ENCODE results near the gene ORM1.

ORM1 gene

DNA sequence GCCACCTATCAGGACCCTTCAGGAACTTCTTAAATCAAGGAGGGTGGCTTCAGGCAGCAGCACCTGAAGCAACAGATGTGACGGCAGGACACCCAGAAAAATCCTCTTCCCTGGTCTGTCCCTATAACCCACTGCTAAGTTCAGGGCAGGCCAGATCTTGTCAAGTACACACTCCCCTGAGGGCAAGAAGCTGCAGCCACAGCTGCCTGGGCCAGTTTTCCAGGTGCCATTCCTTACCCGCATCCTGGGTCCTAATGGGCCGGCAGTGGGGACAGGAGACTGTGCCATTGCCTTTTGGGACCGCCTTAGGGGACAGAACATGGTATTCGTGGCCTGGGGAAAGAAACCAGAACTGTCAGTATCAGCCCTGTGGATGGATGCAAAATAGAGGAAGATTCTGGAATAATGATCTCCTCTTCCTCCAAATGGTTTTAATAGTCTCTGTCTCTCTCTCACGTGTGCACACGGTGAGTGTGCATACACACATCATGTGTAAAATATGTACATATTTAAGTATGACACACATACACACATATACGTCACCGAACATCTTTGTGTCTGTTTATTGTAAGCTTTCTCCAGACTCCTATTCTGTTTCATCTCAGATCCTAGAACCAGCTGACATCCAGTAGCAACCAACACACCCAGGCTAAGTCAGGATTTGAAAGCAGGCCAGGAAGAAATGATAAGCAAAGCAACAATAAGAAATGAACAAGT lies 20.7 kb downstream of the ORM1 start:
- Histone ChIP-seq H3F3A (ENCODE audit: low read depth) (0 out of 2 replicates have a peak, but pooled peaks cover 4% of the 10 kb centered on the region), H4K20me1 (ENCODE audit: insufficient read depth, low read length, poor library complexity, severe bottlenecking) (peaks cover 6% of the 10 kb centered on the region), H3K4me2 (ENCODE audit: low read depth, low read length, poor library complexity, severe bottlenecking) (no peak overlapping the region), H3K9me3 (ENCODE audit: insufficient read depth, low read depth, low read length) (no peaks in the 10 kb centered on the region), H3K4me1 (ENCODE audit: insufficient read depth, low read length, poor library complexity, severe bottlenecking) (peaks cover 8% of the 10 kb centered on the region), H3K27me3 (ENCODE audit: insufficient read depth, low read length, poor library complexity, severe bottlenecking) (no peaks in the 10 kb centered on the region), H2AFZ (ENCODE audit: low read length) (no peak overlapping the region), H3K9me2 (replicated peaks; ENCODE audit: low read depth, low read length) (no peaks in the 10 kb centered on the region), H3K36me3 (ENCODE audit: insufficient read depth, low read length) (peaks cover 92% of the 10 kb centered on the region; the same call in 1 of the 2 replicates), H3K79me2 (ENCODE audit: insufficient read depth, low read length) (no peaks in the 10 kb centered on the region), H3K9ac (ENCODE audit: low read depth, low read length, poor library complexity, severe bottlenecking) (no peak overlapping the region), H3K4me3 (ENCODE audit: low read length, poor library complexity, severe bottlenecking) (no peak overlapping the region)
- TF ChIP-seq, protein P1, sequence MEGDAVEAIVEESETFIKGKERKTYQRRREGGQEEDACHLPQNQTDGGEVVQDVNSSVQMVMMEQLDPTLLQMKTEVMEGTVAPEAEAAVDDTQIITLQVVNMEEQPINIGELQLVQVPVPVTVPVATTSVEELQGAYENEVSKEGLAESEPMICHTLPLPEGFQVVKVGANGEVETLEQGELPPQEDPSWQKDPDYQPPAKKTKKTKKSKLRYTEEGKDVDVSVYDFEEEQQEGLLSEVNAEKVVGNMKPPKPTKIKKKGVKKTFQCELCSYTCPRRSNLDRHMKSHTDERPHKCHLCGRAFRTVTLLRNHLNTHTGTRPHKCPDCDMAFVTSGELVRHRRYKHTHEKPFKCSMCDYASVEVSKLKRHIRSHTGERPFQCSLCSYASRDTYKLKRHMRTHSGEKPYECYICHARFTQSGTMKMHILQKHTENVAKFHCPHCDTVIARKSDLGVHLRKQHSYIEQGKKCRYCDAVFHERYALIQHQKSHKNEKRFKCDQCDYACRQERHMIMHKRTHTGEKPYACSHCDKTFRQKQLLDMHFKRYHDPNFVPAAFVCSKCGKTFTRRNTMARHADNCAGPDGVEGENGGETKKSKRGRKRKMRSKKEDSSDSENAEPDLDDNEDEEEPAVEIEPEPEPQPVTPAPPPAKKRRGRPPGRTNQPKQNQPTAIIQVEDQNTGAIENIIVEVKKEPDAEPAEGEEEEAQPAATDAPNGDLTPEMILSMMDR (conservative IDR thresholded peaks at IDR 0.05; ENCODE audit: low read length), result no peak
- no peak for TF ChIP-seq EZH2phosphoT487 (IDR thresholded peaks at IDR 0.05; ENCODE audit: borderline replicate concordance)

DNA sequence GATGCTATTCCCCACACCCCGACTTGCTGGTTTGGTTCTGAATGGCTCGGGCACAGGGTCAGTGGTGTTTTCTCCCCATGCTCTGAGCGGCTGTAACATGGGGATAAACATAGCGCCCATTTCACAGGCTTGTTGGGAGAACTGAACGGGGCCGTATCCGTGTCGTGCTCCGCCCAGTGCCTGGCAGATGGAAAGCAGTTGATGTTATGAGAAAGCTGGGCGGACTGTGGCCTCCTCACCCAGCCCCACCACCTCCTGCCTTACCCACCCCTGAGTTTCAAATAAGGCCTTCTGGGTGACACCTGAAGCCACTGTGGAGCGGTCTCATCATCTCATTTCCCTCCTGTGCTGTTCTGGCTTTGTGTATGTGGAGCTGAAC lies 21.3 kb downstream of the ORM1 start:
- no peaks in the 10 kb centered on the region for H3K9me3 ChIP-seq (ENCODE audit: insufficient read depth, low read depth, low read length)
- no peak overlapping the region for H3K9ac ChIP-seq (ENCODE audit: low read depth, low read length, poor library complexity, severe bottlenecking)
- H3K4me3 ChIP-seq (ENCODE audit: low read length, poor library complexity, severe bottlenecking), result no peak overlapping the region
- H3F3A ChIP-seq (ENCODE audit: low read depth), result 0 out of 2 replicates have a peak, but pooled peaks cover 4% of the 10 kb centered on the region
- H2AFZ ChIP-seq (ENCODE audit: low read length), result no peak overlapping the region
- no peaks in the 10 kb centered on the region for H3K27me3 ChIP-seq (ENCODE audit: insufficient read depth, low read length, poor library complexity, severe bottlenecking)
- peaks cover 88% of the 10 kb centered on the region; the same call in 1 of the 2 replicates for H3K36me3 ChIP-seq (ENCODE audit: insufficient read depth, low read length)
- H3K9me2 ChIP-seq (replicated peaks; ENCODE audit: low read depth, low read length), result no peaks in the 10 kb centered on the region
- peaks cover 7% of the 10 kb centered on the region for H4K20me1 ChIP-seq (ENCODE audit: insufficient read depth, low read length, poor library complexity, severe bottlenecking)
- no peaks in the 10 kb centered on the region for H3K79me2 ChIP-seq (ENCODE audit: insufficient read depth, low read length)
- peaks cover 10% of the 10 kb centered on the region for H3K4me1 ChIP-seq (ENCODE audit: insufficient read depth, low read length, poor library complexity, severe bottlenecking)
- no peak for TF ChIP-seq EZH2phosphoT487 (IDR thresholded peaks at IDR 0.05; ENCODE audit: borderline replicate concordance)
- TF ChIP-seq, protein P1 (conservative IDR thresholded peaks at IDR 0.05; ENCODE audit: low read length), result no peak
- no peak overlapping the region for H3K4me2 ChIP-seq (ENCODE audit: low read depth, low read length, poor library complexity, severe bottlenecking)

DNA sequence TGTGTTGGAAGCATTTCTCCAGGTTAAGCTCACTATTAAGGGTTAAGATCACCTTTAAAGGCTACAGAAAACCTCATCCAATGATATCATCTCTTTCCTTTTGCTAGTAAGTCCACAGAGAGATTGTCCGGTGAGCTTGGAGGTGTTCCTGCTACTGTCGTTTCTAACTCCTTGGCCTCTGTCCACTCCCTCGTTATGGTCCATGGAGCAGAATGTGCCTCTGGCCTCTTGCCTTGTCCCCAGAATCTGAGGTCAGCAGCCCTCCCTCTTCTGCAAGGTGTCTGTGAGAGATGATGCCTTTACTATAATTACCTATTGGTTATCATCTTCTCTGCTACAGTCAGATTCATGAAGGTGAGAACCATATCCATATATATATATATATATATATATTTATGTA lies 21.8 kb downstream of the ORM1 start:
- Histone ChIP-seq H3K4me2 (ENCODE audit: low read depth, low read length, poor library complexity, severe bottlenecking) (no peak overlapping the region), H4K20me1 (ENCODE audit: insufficient read depth, low read length, poor library complexity, severe bottlenecking) (peaks cover 7% of the 10 kb centered on the region), H3K9me3 (ENCODE audit: insufficient read depth, low read depth, low read length) (no peaks in the 10 kb centered on the region), H3K36me3 (ENCODE audit: insufficient read depth, low read length) (peaks cover 85% of the 10 kb centered on the region; the same call in 1 of the 2 replicates), H3K9me2 (replicated peaks; ENCODE audit: low read depth, low read length) (no peaks in the 10 kb centered on the region), H2AFZ (ENCODE audit: low read length) (no peak overlapping the region), H3K27me3 (ENCODE audit: insufficient read depth, low read length, poor library complexity, severe bottlenecking) (no peaks in the 10 kb centered on the region), H3K9ac (ENCODE audit: low read depth, low read length, poor library complexity, severe bottlenecking) (no peak overlapping the region), H3K4me3 (ENCODE audit: low read length, poor library complexity, severe bottlenecking) (no peak overlapping the region), H3F3A (ENCODE audit: low read depth) (0 out of 2 replicates have a peak, but pooled peaks cover 4% of the 10 kb centered on the region), H3K4me1 (ENCODE audit: insufficient read depth, low read length, poor library complexity, severe bottlenecking) (peaks cover 15% of the 10 kb centered on the region), H3K79me2 (ENCODE audit: insufficient read depth, low read length) (no peaks in the 10 kb centered on the region)
- TF ChIP-seq EZH2phosphoT487 (IDR thresholded peaks at IDR 0.05; ENCODE audit: borderline replicate concordance), result no peak
- TF ChIP-seq, protein P1 (conservative IDR thresholded peaks at IDR 0.05; ENCODE audit: low read length), result no peak
